ENCODE measurements around the gene TMEM270.
"Not testable (repeated sequence)": the region's sequence is repeated elsewhere in the genome, so short reads cannot be mapped to it uniquely, and the experiment has no call there.

The TMEM270 gene

GRCh38 chr7:73861305-73861704, 346 bp downstream of the TMEM270 start:
- DNase-seq: no peak

- no peak for DNase-seq
Measured at GRCh38 chr7:73864981-73865711, 4.2 kb downstream of the TMEM270 start.

GRCh38 chr7:73865738-73866445, 4.9 kb downstream of the TMEM270 start:
- no peak for DNase-seq

- DNase-seq: no peak
Measured at GRCh38 chr7:73866446-73866767, 5.4 kb downstream of the TMEM270 start.

GRCh38 chr7:73869011-73869798, 8.2 kb downstream of the TMEM270 start:
- DNase-seq: no peak

- no peak for DNase-seq
Measured at GRCh38 chr7:73870041-73870492, 9.1 kb downstream of the TMEM270 start.

GRCh38 chr7:73871163-73872011, 10.4 kb downstream of the TMEM270 start:
- DNase-seq: no peak

GRCh38 chr7:73872056-73872908, 11.3 kb downstream of the TMEM270 start:
- no peak for DNase-seq

- no peak for DNase-seq
Measured at GRCh38 chr7:73876361-73876760, 15.4 kb downstream of the TMEM270 start.

- DNase-seq: no peak
Measured at GRCh38 chr7:73876973-73877372, 16.0 kb downstream of the TMEM270 start.

GRCh38 chr7:73879977-73880681, 19.2 kb downstream of the TMEM270 start:
- no peak for DNase-seq

- DNase-seq: no peak
Measured at GRCh38 chr7:73880755-73881328, 19.9 kb downstream of the TMEM270 start.

- DNase-seq: no peak
Measured at GRCh38 chr7:73881352-73882046, 20.5 kb downstream of the TMEM270 start.

- DNase-seq: no peak
Measured at GRCh38 chr7:73882047-73882402, 21.1 kb downstream of the TMEM270 start.

GRCh38 chr7:73884867-73885422, 24.0 kb downstream of the TMEM270 start:
- DNase-seq: not testable (repeated sequence)

GRCh38 chr7:73885433-73885974, 24.5 kb downstream of the TMEM270 start:
- DNase-seq: no peak

GRCh38 chr7:73885975-73886798, 25.2 kb downstream of the TMEM270 start:
- peak; percentile 52 for DNase-seq

- no peak for DNase-seq
Measured at GRCh38 chr7:73887762-73888161, 26.8 kb downstream of the TMEM270 start.
